Measurements from ENCODE around the gene KCNJ10.

GRCh38 chr1:160058087-160058486, 11.9 kb downstream of the KCNJ10 start:
- TF ChIP-seq POLR2A (IDR thresholded peaks at IDR 0.05; ENCODE audit: low read length), result no peak
- TF ChIP-seq GATA1 (IDR thresholded peaks at IDR 0.05; ENCODE audit: low read depth, low read length), result no peak
